ENCODE measurements around the gene TUBG2. TPM values are rescaled to one million over a fixed set of nuclear protein-coding genes. Genes with fewer than 3 reads are reported as not detected.
A peak's percentile ranks its signal among the peaks of the same experiment; 100 is the strongest.
"Not testable (repeated sequence)": the region's sequence is repeated elsewhere in the genome, so short reads cannot be mapped to it uniquely, and the experiment has no call there.

Gene TUBG2
- total RNA-seq (2022) (21.3 and 23.4 TPM in 2 replicates), Bru-seq, nascent RNA (percentile 66 among the genes with signal in this experiment), BruChase-seq, experiment 1, labeled RNA remaining after a 6-hour chase (percentile 79 among the genes with signal in this experiment), BruChase-seq, experiment 2, labeled RNA remaining after a 2-hour chase (percentile 75 among the genes with signal in this experiment)
- long read RNA-seq, transcript TUBG2-201 (11 exons, 1,761 nt) = major isoform, 18 of 38 reads
- long read RNA-seq, partial matches to known transcripts = 6 of 38 reads
- long read RNA-seq, other reads (novel, unspliced or antisense) = 14 of 38 reads

DNA sequence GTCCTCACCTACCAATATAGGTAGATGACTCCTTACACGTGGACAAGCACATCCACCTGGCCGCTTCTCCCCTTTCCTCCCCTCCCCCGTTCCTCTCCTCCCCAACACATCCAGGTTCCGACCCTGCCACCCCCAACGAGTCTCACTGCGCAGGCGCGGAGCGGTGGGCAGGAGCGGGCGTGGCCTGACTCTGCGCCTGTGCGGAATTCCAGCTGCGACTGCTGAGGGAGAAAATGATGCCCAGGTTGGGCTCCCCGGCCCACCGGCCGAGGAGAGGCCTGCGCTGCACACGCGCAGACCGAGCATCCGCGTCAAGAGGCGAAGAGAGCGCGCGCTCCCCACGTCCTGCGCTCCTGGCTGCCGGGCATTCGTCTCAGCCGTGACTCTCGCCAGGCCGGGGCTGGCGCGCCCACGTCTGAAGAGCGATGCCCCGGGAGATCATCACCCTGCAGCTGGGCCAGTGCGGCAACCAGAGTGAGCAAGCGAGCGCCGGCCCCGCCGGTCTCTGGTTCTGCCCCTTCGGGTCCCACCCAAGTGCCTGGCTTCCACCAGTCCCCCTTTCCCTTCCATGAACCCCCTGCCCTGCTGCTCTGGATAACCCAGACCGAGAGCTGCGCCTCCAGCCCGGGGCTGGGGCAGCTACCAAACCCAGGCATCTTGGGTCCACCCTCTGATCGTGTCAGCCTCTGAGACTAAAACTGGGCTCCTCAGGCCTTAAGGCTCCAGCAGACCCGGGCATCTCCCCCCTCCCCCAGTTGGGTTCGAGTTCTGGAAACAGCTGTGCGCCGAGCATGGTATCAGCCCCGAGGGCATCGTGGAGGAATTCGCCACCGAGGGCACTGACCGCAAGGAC, at the start of gene TUBG2:
Gene TUBG2, plus strand, starts transcription at position 206 of the 853 bp plus-strand sequence. Its CDS starts 220 bp downstream, at position 426.
- peak within 1 kb of the TSS; percentile 70 for H3K27ac Mint-ChIP-seq (ENCODE audit: low read depth, unreplicated experiment)
- H3K9me3 Mint-ChIP-seq (ENCODE audit: unreplicated experiment) = no peaks in the 10 kb centered on the region
- intact Hi-C loops (cut with micrococcal nuclease) = no loop called here
- peaks cover 16% of the 10 kb centered on the region for H3K4me1 Mint-ChIP-seq (ENCODE audit: insufficient read depth, unreplicated experiment)
- ChIA-PET POLR2A (interaction anchor here (0.7 to 5.4 kb wide), 11 partner anchors 9 to 729 kb away, joined by 3 to 58 read pairs (median 9); partner anchors contain the start of genes NAGLU, PLEKHH3, RETREG3 and TUBG1), CTCF (interaction anchor here (0.6 to 2.5 kb wide), 5 partner anchors 15 to 81 kb away, joined by 3 to 9 read pairs (median 3); partner anchors contain the start of gene PSMC3IP)
- peak within 1 kb of the TSS; percentile 88 for H3K4me3 Mint-ChIP-seq (ENCODE audit: unreplicated experiment)
- TF ChIP-seq, protein P1, sequence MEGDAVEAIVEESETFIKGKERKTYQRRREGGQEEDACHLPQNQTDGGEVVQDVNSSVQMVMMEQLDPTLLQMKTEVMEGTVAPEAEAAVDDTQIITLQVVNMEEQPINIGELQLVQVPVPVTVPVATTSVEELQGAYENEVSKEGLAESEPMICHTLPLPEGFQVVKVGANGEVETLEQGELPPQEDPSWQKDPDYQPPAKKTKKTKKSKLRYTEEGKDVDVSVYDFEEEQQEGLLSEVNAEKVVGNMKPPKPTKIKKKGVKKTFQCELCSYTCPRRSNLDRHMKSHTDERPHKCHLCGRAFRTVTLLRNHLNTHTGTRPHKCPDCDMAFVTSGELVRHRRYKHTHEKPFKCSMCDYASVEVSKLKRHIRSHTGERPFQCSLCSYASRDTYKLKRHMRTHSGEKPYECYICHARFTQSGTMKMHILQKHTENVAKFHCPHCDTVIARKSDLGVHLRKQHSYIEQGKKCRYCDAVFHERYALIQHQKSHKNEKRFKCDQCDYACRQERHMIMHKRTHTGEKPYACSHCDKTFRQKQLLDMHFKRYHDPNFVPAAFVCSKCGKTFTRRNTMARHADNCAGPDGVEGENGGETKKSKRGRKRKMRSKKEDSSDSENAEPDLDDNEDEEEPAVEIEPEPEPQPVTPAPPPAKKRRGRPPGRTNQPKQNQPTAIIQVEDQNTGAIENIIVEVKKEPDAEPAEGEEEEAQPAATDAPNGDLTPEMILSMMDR (IDR thresholded peaks at IDR 0.05; ENCODE audit: unreplicated experiment) = no peak
- no peaks in the 10 kb centered on the region for H3K27me3 Mint-ChIP-seq (ENCODE audit: insufficient read depth, unreplicated experiment)
- H3K36me3 Mint-ChIP-seq (ENCODE audit: insufficient read depth, unreplicated experiment) = peaks cover 32% of the 10 kb centered on the region
- peak; percentile 88 for DNase-seq (ENCODE audit: unreplicated experiment)
- BruUV-seq (replicated peaks) = no TSS peak

- intact Hi-C loops (cut with micrococcal nuclease) = loop anchor here (5.0 kb wide), 1 partner anchor 67 kb away; the partner anchor contains the start of gene PLEKHH3
- CTCF ChIA-PET = interaction anchor here (0.7 to 2.6 kb wide), 7 partner anchors 9 to 75 kb away, joined by 3 to 14 read pairs (median 4); no protein-coding TSS in a partner anchor
- Mint-ChIP-seq H3K36me3 (ENCODE audit: insufficient read depth, unreplicated experiment) (peaks cover 35% of the 10 kb centered on the region), H3K4me3 (ENCODE audit: unreplicated experiment) (peak overlapping the region; percentile 99), H3K27ac (ENCODE audit: low read depth, unreplicated experiment) (peak overlapping the region; percentile 91)
- not testable (repeated sequence) for DNase-seq (ENCODE audit: unreplicated experiment); H3K27me3 Mint-ChIP-seq (ENCODE audit: insufficient read depth, unreplicated experiment); H3K4me1 Mint-ChIP-seq (ENCODE audit: insufficient read depth, unreplicated experiment); H3K9me3 Mint-ChIP-seq (ENCODE audit: unreplicated experiment)
- POLR2A ChIA-PET = interaction anchor here (0.7 to 6.9 kb wide), 30 partner anchors 10 to 1716 kb away, joined by 3 to 158 read pairs (median 7); partner anchors contain the start of genes CAVIN1, CCR10, CNTNAP1 and MLX
- TSS peak; percentile 45 for BruUV-seq (replicated peaks)
These were observed 49.0 kb upstream of the TUBG2 start for GRCh38 chr17:42609814-42610801.

DNA sequence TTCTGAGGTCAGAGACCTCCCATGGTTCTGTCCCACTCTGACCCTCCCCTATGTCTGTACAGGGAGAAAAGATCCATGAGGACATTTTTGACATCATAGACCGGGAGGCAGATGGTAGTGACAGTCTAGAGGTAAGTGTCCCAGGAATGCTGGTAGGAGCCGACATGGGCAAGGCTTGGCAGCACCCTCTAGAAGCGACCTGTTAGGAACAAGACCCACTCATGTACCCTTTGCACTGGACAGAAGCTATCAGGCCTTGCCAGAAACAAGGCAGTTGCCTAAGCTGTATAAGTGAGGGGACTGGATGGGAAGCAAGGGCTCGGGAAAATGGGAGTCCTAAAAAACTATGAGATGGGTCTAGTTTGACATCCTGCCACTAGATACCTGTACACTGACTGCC, 47.1 kb upstream of the TUBG2 start:
- no peak for DNase-seq (ENCODE audit: unreplicated experiment)
- BruUV-seq (replicated peaks) = no TSS peak
- H3K4me1 Mint-ChIP-seq (ENCODE audit: insufficient read depth, unreplicated experiment) = no peaks in the 10 kb centered on the region
- no peaks in the 10 kb centered on the region for H3K9me3 Mint-ChIP-seq (ENCODE audit: unreplicated experiment)
- TF ChIP-seq, protein P1 (IDR thresholded peaks at IDR 0.05; ENCODE audit: unreplicated experiment) = no peak
- no peaks in the 10 kb centered on the region for H3K27me3 Mint-ChIP-seq (ENCODE audit: insufficient read depth, unreplicated experiment)
- intact Hi-C loops (cut with micrococcal nuclease) = no loop called here
- CTCF ChIA-PET = interaction anchor here (1.4 to 2.5 kb wide), 2 partner anchors 34 to 63 kb away, joined by 4 to 14 read pairs; no protein-coding TSS in a partner anchor
- POLR2A ChIA-PET = interaction anchor here (0.9 to 1.7 kb wide), 2 partner anchors 34 to 67 kb away, joined by 3 to 5 read pairs; no protein-coding TSS in a partner anchor
- no peak overlapping the region for H3K4me3 Mint-ChIP-seq (ENCODE audit: unreplicated experiment)
- peaks cover 38% of the 10 kb centered on the region for H3K36me3 Mint-ChIP-seq (ENCODE audit: insufficient read depth, unreplicated experiment)
- H3K27ac Mint-ChIP-seq (ENCODE audit: low read depth, unreplicated experiment) = peak overlapping the region; percentile 46
